GM21786 (cell line): ENCODE measurements around the gene E2F4.

Experiments used
- ATAC-seq: cut with Tn5 transposase; IDR thresholded peaks from one replicate; pipeline ENCODE4 v1.9.1; 2021; ENCODE audit not compliant: unreplicated experiment

E2F4 gene

DNA sequence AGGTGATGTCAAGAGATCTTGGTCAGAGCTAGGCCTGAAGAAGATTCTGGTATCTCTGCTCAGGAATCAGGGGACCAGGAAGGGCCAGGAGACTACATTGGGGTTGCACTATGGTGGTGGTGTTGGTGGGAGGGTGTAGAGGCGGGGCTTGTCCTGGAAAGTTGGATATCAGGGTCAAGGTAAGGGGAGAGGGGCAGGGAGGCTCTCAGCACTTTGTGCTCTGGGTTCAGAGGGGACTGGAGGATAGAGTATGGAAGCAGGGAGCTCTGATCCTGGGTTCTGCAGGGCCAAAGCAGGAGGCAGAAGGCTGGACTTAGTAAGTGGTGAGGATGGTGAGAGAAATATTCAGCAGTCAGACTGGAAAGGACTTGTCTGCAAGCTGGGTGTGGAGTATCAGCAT, 18.6 kb upstream of the E2F4 start:
- ATAC-seq = no peak

- peak; percentile 37 for ATAC-seq
Observed at GRCh38 chr16:67173808-67174705, 17.9 kb upstream of the E2F4 start.

GRCh38 chr16:67174706-67175231, 17.2 kb upstream of the E2F4 start:
- ATAC-seq = no peak

GRCh38 chr16:67176662-67177061, 15.3 kb upstream of the E2F4 start:
- no peak for ATAC-seq

DNA sequence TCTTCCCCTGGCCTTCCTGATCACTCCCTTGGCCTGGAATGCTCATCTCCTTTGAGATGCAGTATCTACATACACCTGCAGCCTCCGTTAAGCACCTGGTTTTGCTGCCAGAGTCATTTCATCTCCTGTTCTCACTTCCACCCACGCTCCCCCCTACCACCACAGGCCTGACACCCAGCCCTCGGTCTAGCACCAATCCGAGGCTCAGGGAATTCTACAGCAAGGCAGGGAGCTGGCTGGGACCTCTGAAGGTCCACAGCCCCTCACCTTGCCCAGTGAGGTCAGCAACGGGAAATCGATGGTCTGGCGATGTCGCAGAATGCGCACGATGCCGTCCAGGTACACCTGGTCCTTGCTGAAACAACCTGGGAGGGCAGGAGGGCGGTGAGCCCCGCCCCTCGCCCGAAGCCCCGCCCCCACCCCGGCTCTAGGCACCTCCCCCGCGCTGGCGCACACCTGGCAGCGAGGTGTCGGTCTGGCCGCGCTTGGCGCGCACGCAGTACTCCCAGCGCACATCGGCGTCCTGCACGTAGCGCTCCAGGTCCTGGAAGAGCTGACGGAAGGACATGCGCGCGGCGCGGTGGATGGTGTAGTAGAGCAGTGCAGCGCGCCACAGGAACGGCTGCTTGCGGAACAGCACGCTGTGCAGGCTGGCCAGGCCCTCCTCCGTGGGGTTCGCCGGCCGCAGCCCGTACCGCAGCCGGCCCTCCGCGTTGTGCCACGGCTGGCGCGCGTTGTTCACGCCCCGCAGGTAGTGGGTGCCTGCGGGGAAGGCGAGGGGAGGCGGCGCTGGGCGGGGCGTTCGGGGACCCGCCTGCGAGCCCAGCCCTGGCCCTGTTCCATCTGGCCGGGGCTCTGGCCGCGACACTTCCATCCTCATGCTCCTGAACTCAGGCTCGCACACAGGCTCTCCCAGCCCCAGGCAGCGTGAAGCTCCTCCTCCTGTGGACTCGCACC, 13.9 kb upstream of the E2F4 start:
- no peak for ATAC-seq

GRCh38 chr16:67179421-67180080, 12.4 kb upstream of the E2F4 start:
- no peak for ATAC-seq

DNA sequence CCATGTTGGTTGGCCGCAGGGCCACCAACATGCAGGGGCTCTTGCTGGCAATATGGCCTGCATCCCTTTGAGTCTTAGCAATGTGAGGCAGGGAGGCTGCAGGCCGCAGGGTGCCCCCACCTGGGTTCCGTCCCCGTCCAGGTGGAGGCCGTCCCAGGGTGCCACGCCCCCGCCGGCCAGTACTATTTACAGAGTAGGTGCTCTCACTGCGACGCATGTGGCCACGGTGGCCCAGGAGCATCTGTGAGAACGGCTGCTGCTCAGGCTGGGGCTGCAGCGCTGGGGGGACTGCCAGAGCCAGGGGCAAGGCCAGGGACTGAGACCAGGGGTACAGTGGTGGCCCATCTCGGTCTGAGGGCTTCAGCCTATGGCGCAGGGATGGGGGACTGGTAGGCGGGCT, 11.8 kb upstream of the E2F4 start:
- no peak for ATAC-seq

- ATAC-seq = no peak
Observed at GRCh38 chr16:67181346-67181745, 10.6 kb upstream of the E2F4 start.

DNA sequence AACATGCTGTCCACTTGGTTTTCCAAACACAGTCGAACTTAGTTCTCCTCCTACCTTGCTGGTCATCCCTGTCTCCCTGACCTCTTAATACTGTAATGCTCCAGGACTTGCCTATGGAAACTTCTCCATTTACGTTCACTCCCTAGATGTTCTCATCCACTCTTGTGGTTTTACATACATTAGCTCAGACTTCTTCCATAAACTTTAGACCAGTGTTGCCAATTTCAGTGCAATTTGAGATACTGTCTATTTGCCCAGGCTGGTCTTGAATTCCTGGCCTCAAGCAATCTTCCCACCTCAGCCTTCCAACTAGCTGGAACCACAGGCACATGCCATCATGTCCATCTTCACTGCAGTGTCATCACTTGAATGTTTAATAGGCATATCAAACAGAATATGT, 9.7 kb upstream of the E2F4 start:
- no peak for ATAC-seq

DNA sequence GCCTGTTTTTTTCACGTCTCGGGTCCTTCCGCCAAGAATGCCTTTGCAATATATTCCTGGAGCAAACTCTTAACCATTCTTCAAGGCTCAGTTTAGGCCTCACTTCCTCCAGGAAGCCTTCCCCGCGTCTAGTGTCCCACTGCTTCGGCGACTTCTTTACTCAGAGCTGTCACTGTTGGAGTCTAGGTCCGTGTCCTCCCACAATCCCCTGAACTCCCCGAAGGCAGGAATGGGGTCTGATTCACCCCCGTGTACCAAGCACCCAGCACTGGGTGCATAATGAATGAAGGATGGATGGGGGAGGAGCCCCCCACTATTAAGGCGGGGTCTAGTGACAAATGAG, 8.7 kb upstream of the E2F4 start:
- ATAC-seq = no peak

DNA sequence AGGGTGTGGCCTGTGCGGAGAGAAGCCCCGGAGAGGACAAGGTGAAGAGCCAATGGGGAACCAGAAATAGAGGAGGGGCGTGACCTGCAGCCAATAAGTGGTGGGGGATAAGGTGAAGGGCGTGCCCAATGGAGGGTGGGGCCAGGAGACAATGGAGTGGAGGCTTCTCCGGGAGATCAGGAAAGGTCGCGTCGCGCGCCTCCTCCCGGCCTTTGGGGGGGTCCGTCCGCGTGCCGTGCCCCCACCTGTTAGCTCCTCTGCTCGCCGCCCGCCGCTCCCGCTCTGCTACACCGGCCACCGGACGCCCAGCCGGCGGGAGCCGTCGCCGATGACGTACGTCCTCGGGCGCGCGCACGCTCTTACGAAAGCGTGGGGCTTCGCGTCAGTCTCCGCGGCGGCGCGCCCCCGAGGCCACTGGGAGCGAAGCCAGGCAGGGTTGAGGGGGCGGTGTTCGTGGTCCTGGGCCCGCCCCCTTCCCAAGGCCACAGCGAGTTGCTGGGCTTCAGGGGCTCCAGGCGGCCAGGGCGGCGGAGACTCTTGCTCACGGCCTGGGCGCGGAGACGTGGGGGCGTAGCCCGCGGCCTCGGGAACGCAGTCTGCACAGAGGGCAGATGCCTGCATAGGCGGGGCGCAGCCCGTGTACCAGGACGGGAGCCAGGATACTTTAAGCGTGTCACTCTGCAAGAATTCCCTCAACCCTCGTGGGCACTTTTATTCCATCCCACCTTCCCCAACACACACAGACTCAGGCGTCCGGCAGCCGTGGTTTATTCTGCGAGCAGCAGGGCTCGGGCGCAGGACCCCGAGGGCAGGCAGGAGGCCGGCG, 8.1 kb upstream of the E2F4 start, which contains the start of gene MATCAP1:
Gene MATCAP1 (minus strand): TSS at position 337 of the 826 bp plus-strand sequence. CDS start 3,353 bp downstream, outside the sequence.
- peak; percentile 94 for ATAC-seq

DNA sequence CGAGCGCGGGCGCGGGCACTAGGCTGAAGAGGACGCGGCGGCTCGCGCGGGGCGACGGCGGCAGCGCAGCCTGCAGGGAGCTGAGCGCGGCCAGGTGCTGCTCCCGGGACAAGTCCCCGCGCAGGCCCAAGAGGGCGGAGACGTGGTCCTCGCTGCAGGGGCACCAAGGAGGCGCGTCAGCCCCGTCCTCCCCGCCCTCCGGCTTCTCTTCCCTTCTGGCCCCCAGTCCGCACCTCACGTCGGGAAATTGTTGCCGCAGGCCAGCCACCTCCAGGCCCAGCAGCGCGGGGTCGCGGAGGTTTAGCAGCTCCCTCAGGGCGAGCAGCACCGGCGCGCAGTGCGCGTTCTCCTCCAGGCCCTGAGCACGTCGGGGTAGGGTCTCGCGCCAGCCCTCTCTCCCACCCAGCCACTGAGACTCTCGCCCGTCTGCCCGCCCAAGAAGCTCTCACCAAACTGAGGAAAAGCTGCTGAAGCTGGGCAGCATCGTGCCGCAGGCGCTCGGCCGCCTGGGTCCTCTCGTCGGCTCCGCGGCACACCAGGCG, 7.4 kb upstream of the E2F4 start:
- no peak for ATAC-seq

DNA sequence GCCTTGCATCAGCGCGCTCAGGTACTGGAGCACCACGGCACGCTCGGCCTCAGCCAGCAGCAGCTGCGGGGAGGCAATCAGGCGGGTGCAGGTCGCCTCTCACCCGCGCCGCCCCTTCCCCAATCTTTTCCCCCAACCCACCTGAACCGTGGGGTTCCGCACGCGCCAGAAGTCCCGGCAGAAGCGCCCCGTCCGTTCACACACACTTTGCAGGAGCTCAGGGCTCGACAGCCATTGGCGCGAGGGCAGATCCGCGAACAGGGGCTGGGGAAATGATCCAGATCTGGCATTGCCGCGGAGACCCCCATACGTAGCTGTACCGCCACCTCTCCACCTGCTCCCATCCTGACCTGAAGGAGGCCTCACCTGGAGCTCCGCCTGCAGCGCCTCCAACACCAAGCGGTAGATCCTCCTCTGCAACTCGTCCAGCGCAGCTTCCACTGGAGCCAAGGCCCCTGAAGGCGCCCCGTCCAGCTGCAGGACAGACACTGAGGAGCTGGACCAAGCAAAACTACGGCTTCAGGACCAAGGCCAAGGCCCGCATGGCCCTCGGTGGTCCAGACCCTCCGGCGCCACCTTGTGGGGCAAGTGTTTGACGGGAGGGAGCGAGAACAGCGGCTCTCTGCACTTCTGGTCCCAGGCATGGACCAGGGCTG, 6.8 kb upstream of the E2F4 start:
- peak; percentile 20 for ATAC-seq

DNA sequence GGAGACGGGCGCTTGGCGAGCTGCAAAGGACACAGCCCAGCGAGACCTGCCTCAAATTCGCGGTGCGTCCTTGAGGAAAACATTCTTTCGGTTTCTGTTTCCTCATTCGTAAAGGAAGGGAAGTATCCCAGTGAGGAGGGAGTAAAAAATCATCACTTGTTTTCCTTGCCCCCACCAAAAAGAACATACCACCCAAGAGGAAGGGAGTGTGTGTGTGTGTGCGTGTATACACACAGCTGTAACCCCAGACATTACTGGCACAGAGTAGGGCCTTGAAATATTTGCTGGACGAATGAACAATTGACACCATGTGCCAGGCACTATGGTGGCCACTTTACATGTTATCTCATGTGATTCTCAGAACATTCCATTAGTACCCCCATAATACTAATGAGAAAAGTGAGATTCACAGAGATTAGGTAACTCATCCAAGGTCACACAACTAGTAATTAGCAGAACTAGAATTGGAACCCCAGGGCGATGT, 6.3 kb upstream of the E2F4 start:
- ATAC-seq = no peak

GRCh38 chr16:67186550-67186950, 5.4 kb upstream of the E2F4 start:
- ATAC-seq = no peak

DNA sequence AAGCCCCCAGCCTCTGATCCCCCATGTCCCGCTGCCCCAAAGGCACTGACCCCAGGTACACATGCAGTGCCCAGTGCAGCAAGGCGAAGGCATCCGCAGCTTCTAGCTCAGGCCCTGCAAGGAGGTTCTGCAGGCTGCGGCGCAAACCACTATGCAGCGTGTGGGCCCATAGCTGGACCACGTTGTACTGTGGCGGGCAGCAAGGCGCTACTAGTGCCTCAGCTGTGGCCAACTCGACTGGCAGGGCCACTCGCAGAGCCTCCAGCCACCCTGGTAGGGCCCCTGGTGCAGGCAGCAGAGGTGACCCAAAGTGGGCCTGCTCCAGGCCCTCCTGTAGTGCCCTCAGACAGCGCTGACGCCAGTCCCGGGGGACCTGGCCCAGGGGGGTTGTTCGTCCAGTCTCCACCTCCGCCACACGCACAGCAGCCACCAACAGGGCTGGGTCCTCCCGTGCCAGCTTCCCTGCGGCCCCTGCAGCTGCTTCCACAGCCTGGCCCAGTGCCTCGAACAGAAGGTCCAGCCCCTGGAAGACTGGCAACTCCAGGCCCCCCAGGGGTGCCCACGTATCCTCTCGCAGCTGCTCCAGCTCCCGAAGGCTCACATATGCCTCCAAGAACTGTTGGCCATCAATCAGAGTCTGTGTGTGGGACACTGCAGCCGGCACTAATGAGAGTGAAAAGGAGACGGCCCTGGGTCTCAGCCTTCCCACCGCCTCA, 4.6 kb upstream of the E2F4 start:
- ATAC-seq = no peak

- ATAC-seq = no peak
Observed at GRCh38 chr16:67188323-67188722, 3.6 kb upstream of the E2F4 start.

DNA sequence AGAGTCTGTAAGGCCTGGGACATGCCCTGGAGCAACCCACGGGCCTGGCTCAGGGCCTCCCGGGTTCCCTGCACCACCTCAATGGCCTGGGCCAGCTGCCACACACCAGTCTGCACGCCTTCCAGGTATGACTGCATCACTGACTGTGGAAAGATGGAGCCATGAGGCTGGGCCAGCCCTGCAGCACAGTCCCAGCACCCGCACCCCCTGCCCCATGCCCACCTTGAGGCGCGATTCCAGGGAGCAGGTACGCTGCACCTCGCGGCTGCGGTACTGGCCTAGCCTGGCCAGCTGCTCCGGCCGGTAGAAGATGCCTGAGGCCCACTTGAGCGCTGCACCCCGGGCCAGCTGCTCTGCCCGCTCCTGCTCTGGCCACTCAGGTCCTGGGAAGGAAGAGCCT, 3.2 kb upstream of the E2F4 start:
- no peak for ATAC-seq

- ATAC-seq = no peak
Observed at GRCh38 chr16:67190041-67190440, 1.9 kb upstream of the E2F4 start, which contains the start of gene EXOC3L1. EXOC3L1 (minus strand) TSS chr16:67190136; CDS start chr16:67189676, 460 bp downstream.
